Suppressor macrophage treated with lipopolysaccharide for 1 hour (primary cell): ENCODE measurements around the gene RAB3C.

ENCODE experiments used
- DNase-seq, 3 donors: peaks; one replicate each; pipeline ENCODE4 v3.0.0-alpha.2; 2020 to 2022

RAB3C gene

GRCh38 chr5:58606064-58606463 lies 23.2 kb downstream of the RAB3C start:
- DNase-seq, result no peak

GRCh38 chr5:58615972-58616371 lies 33.1 kb downstream of the RAB3C start:
- DNase-seq, result peak in 1 of 3 donors; percentile 14

- DNase-seq, result no peak
Observed at GRCh38 chr5:58617241-58617640, 34.4 kb downstream of the RAB3C start.

- DNase-seq, result no peak
Observed at GRCh38 chr5:58620336-58620735, 37.5 kb downstream of the RAB3C start.

GRCh38 chr5:58622936-58623871 lies 40.3 kb downstream of the RAB3C start:
- no peak for DNase-seq

GRCh38 chr5:58628626-58629025 lies 45.8 kb downstream of the RAB3C start:
- no peak for DNase-seq

DNA sequence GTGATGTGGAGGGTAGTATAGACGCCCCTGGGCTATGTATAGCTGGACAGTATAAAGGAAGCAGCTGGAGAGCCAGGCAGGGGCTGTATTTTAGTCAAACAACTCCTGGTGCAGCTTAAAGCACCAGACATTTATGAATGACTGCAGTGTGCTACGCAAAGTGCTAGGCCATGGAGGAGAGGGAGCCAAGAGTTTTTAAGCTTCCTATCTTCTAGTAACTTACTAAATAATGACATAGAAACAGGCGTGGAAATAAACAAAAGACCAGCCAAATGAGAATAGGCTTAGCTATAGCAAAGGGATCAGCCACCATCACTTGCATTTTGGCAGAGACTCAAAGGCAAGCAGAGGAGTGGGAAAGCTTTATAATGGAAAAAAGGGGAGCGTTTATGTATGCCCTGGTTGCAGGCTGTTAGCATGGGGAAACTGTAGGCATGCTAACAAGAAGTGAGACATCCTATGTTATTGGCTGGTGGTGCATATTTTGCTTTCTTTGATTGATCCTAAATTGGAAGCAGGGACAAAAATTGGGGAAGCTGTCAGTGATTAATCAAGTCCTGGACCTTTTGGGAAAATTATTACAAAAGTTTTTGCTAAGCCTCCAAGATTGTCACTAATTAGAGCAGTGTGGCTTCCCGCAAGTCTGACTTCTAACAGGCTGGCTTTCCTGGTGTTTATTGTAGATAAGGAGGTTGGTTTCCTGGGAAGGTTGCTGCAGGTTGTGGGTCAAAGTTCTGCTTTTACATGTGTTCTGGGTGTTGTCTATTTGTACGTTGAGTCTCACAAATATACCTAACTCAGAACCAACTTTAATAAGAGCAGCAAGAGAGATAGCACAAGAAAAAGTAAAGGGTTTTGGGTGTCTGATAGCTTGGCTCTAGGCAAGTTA lies 46.6 kb downstream of the RAB3C start:
- no peak for DNase-seq

GRCh38 chr5:58631895-58632294 lies 49.0 kb downstream of the RAB3C start:
- DNase-seq, result no peak

- no peak for DNase-seq
Observed at GRCh38 chr5:58635416-58635815, 52.5 kb downstream of the RAB3C start.

GRCh38 chr5:58640011-58640410 lies 57.1 kb downstream of the RAB3C start:
- no peak for DNase-seq

DNA sequence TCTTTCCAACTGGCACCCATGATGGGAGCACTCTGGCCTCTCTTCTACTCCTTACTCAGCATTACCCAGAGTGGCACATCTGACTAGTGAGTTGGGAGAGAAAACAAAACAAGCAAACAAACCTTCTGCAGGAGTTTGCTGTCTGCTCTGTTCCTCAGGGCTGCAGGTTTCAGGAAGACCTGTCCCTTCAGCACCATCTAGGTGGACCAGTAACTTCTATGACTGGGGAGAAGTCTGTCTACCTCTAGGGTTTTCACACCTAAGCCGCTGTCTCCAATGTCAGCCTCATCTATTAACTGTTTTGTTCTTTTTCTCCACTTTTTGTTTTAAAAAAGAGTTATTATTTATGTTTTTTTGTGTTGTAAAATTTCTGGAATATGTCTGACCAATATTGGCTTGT lies 58.7 kb downstream of the RAB3C start:
- DNase-seq, result no peak

GRCh38 chr5:58648846-58649245 lies 66.0 kb downstream of the RAB3C start:
- DNase-seq, result no peak

DNA sequence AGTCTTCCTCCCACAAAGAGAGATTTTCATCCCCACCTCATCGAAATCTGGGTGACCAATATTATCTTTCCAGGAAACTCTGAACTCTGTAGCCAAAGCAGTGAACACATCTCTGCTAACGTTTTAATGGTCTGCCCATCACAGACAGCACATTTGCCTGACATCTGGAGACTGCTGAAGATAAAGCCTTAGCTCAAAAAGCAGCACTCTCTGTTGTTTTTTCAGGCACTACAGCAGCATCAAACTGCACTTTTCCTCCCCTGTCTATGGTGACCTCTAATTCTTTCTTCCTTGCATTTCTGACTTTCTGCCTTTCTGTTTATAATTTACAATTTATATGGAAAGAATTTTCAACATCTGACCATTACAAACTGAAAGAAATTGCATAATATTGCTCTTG lies 66.8 kb downstream of the RAB3C start:
- DNase-seq, result no peak

- DNase-seq, result no peak
Observed at GRCh38 chr5:58653521-58653920, 70.6 kb downstream of the RAB3C start.

GRCh38 chr5:58666141-58666540 lies 83.3 kb downstream of the RAB3C start:
- DNase-seq, result no peak

DNA sequence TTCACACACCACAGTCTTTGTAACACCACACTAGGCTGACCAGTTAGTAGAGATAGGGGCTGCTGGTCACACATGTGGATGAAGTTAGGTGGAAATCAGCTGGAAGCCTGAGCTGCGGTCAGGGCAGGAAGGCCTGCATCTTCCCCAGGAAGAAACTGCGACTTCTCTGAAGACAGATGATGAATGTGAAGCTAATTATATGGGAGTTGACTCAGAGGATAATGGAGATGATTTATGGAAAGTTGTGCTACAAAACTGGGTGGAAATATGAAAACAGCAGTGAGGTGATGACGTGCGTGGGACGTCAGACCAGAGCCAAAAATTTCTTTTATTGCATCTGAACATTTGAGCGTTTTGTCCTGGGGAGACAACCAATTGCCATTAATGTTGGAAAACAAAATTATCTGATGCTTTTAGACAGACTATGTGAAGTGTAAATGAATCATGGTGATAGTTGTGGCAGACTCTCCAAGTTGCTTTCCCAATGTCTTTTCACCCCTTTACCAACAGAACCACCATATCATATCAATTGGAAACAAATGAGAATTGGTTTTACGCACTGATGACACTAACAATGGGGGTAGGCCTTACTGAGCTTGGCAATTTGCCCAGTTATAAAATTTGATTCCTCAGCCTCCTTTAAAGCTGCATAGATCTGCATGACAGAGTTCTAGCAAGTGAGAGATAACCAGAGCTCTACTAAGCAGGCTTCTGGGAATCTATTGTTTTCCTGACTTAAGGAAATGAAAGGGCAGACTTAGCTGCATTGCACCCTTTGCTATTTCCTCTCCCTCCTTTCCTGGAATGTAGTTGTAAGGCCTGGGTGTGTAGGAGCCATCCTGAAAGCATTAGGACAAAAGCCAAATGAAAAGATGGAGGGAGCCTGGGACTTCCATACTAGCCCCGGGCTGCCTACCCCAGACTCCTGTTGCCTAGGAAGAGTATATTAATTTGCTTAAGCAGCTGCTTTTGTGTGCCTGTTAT lies 84.0 kb downstream of the RAB3C start:
- no peak for DNase-seq

DNA sequence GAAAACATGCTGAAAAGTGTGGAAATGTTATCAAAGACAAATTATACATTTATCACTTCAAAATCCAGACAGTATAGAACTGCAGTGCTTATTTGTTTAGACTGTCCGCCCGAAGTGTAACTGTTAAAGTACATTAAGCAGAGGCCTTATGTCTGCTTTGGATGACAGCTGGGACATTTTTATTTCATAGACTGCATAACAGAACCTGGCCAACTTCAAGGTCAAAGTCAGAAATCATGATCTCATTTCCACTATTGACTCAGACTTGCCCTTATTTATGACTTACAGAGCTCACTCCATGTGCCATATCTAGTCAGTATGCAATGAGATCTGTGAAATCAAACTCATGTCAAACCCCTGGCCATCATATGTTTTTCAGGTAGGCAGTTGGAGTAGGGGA lies 87.7 kb downstream of the RAB3C start:
- peak in 1 of 3 donors; percentile 16 for DNase-seq

DNA sequence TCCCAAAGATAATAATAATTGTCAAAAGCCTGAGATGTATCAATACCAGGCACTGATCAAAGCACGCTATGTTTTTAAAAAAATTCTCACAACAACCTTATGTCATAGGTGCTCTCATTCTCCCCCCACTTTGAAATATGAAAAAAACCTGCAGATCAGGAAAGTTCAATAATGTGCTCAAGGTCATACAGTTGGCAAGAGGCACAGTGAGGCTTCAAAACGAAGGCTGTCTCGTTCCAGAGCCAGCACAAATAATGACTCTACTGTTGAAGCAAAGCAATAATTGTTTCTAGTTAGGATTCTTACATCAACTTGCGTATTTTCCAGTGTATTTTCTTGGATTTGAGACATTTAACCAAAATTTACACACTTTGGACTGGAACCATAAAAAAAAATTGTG lies 88.3 kb downstream of the RAB3C start:
- DNase-seq, result peak in 1 of 3 donors; percentile 1

DNA sequence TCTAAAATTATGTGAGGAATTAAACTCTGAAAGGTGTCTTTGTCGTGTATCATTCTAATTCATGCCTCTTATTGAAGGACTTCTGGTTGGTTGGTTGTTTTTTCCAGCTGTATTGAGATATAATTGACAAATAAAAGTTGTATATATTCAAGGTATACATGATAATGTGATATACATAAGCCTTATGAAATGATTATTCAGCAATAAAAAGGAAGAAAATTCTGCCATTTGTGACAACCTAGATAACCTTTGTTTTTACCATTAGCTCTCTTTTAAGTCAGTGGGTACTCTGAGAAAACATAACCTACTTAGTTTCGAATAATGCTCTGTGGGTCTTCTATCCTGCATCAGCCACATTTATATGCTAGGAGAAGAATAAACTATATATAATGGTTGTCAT lies 89.6 kb downstream of the RAB3C start:
- DNase-seq, result peak in 1 of 3 donors; percentile 4

DNA sequence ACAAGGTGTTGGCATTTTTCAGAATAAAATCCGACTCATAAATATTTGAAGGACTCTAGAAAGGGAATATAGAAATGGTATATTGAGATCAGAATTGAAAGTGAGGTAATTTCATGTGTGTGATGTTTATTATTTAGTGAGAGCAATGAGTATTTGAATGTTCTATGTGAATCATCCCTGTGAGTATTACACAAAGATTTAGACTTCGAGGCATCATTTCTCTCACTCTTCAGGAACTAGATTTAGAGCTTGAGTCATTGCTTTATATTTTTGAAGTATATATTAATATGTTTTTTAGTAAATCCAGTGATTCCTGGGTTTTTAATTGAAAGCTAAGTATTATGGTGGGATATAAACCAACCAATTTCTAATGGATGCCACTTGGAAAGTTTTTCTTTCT lies 91.2 kb downstream of the RAB3C start:
- no peak for DNase-seq

DNA sequence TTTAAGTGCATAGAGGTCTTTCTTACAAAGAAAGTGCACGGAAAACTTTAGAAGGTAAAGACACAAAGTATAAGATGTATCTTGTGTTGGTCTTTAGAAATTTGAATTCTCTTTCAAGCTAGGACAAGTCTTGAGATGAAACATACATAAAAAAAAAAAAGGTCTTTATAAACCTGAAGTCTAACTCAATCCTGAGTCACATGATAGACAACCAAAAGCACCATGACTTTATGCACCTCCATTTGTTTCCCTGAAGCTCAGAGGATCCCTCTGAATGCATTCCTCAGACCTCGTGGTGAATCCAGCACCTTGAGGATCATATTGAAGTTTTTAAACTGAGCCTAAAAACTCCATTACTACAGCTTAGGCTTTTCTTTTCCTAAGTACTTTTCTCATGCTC lies 91.8 kb downstream of the RAB3C start:
- no peak for DNase-seq

- DNase-seq, result no peak
Observed at GRCh38 chr5:58675341-58675740, 92.5 kb downstream of the RAB3C start.

DNA sequence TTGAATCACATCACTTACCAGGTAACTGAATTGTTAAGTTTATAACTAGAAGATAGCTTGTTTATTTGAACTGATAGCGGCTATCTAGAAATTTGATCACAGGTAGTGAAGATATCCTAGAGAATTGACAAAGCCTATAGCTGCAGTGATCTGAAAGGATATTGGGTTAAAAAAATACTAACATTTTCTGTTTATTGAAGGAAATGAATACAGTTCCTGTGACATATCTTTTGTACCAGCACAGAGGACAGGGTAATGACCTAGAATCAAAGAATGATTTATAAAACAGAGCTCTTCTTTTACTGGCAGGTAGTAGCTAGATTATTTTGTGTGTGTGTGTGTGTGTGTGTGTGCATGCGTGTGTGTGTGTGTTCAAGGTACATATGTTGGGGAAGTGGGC lies 94.8 kb downstream of the RAB3C start:
- DNase-seq, result no peak
